ENCODE data around the gene HES5. TPM values are rescaled to one million over a fixed set of nuclear protein-coding genes. Genes with fewer than 3 reads are reported as not detected.

The HES5 gene
- polyA plus RNA-seq, 3 donors = not detected

GRCh38 chr1:2556678-2557481 is 26.8 kb upstream of the HES5 start:
- 5% methylated on average over 15 of the region's 24 CpGs for WGBS (ENCODE audit: insufficient coverage)
- H4K20me1 ChIP-seq (ENCODE audit: insufficient read depth, low read length) = peaks cover 43% of the 10 kb centered on the region
- peaks cover 9 to 16% (median 14%) of the 10 kb centered on the region in 3 donors for H3K27me3 Mint-ChIP-seq (ENCODE audit: low read depth in 3 of 3)
- no peak for DNase-seq
- H3K9me3 ChIP-seq (replicated peaks in 1 of 2; ENCODE audit: control insufficient read depth in 1 of 2, insufficient read depth in 1 of 2, low read length in 2 of 2) = no peaks in the 10 kb centered on the region
- H3K27me3 ChIP-seq (ENCODE audit: control insufficient read depth in 2 of 2, insufficient read depth in 2 of 2, low read length in 2 of 2) = no peaks in the 10 kb centered on the region
- H3K36me3 Mint-ChIP-seq = peaks cover 31 to 43% of the 10 kb centered on the region in 2 donors
- TF ChIP-seq CTCF (IDR thresholded peaks at IDR 0.05) = peak; percentile 3
- H3K27ac ChIP-seq (ENCODE audit: low read depth in 1 of 2, low read length in 2 of 2) = peak overlapping the region; percentile 96 to 97
- peaks cover 0 to 3% (median 0%) of the 10 kb centered on the region in 7 donors for H3K9me3 Mint-ChIP-seq
- peaks cover 42 to 44% of the 10 kb centered on the region in 2 donors for H3K36me3 ChIP-seq (replicated peaks in 1 of 2; ENCODE audit: control insufficient read depth in 1 of 2, insufficient read depth in 2 of 2, low read length in 2 of 2)
- intact Hi-C loops (cut with micrococcal nuclease) = no loop called here
- H3K4me3 ChIP-seq (replicated peaks in 1 of 3; ENCODE audit: low read depth in 2 of 3, low read length in 3 of 3) = peak overlapping the region; percentile 77 to 98 (median 82)
- H3K4me2 ChIP-seq (replicated peaks; ENCODE audit: extremely low read depth, low read length, poor library complexity, severe bottlenecking) = peak overlapping the region; percentile 97
- H3K4me1 Mint-ChIP-seq = peaks cover 26% of the 10 kb centered on the region
- peak overlapping the region; percentile 93 to 96 for H3K4me3 Mint-ChIP-seq
- H3K4me1 ChIP-seq (ENCODE audit: control insufficient read depth in 1 of 2, insufficient read depth in 2 of 2, low read length in 2 of 2) = peaks cover 35 to 39% of the 10 kb centered on the region in 2 donors
- H3K79me2 ChIP-seq (ENCODE audit: insufficient read depth, low read length) = peaks cover 27% of the 10 kb centered on the region
- peak overlapping the region; percentile 69 for H2AFZ ChIP-seq (ENCODE audit: insufficient read depth, low read depth, low read length, poor library complexity, severe bottlenecking)
- peak overlapping the region; percentile 97 to 100 (median 98) for H3K27ac Mint-ChIP-seq
- peak overlapping the region; percentile 93 for H3K9ac ChIP-seq (ENCODE audit: insufficient read depth, low read length, poor library complexity, severe bottlenecking)

DNA sequence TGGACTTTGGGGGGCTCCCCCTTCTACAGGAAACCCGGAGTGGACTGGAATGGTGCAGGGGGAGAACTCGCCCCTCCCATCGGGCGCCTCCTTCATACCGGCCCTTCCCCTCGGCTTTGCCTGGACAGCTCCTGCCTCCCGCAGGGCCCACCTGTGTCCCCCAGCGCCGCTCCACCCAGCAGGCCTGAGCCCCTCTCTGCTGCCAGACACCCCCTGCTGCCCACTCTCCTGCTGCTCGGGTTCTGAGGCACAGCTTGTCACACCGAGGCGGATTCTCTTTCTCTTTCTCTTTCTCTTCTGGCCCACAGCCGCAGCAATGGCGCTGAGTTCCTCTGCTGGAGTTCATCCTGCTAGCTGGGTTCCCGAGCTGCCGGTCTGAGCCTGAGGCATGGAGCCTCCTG is 26.2 kb upstream of the HES5 start, which contains the start of gene TNFRSF14:
TSS of gene TNFRSF14 (plus strand) at position 95 of the 401 bp plus-strand sequence. CDS start at position 389, 294 bp downstream.
- H3K9me3 Mint-ChIP-seq = peaks cover 0 to 3% (median 0%) of the 10 kb centered on the region in 7 donors
- intact Hi-C loops (cut with micrococcal nuclease) = no loop called here
- under 1% methylated on average over 15 of the region's 16 CpGs for WGBS (ENCODE audit: insufficient coverage)
- Histone ChIP-seq H3K27me3 (ENCODE audit: control insufficient read depth in 2 of 2, insufficient read depth in 2 of 2, low read length in 2 of 2) (no peaks in the 10 kb centered on the region), H3K27ac (ENCODE audit: low read depth in 1 of 2, low read length in 2 of 2) (peak within 1 kb of the TSS; percentile 96 to 97), H3K4me2 (replicated peaks; ENCODE audit: extremely low read depth, low read length, poor library complexity, severe bottlenecking) (peak within 1 kb of the TSS; percentile 97), H4K20me1 (ENCODE audit: insufficient read depth, low read length) (peaks cover 37% of the 10 kb centered on the region), H3K36me3 (replicated peaks in 1 of 2; ENCODE audit: control insufficient read depth in 1 of 2, insufficient read depth in 2 of 2, low read length in 2 of 2) (peaks cover 36 to 38% of the 10 kb centered on the region in 2 donors), H3K9ac (ENCODE audit: insufficient read depth, low read length, poor library complexity, severe bottlenecking) (peak within 1 kb of the TSS; percentile 93), H2AFZ (ENCODE audit: insufficient read depth, low read depth, low read length, poor library complexity, severe bottlenecking) (peak within 1 kb of the TSS; percentile 69), H3K79me2 (ENCODE audit: insufficient read depth, low read length) (peaks cover 27% of the 10 kb centered on the region), H3K4me1 (ENCODE audit: control insufficient read depth in 1 of 2, insufficient read depth in 2 of 2, low read length in 2 of 2) (peaks cover 35 to 39% of the 10 kb centered on the region in 2 donors), H3K4me3 (replicated peaks in 1 of 3; ENCODE audit: low read depth in 2 of 3, low read length in 3 of 3) (peak within 1 kb of the TSS; percentile 77 to 98 (median 82)), H3K9me3 (replicated peaks in 1 of 2; ENCODE audit: control insufficient read depth in 1 of 2, insufficient read depth in 1 of 2, low read length in 2 of 2) (no peaks in the 10 kb centered on the region)
- H3K4me3 Mint-ChIP-seq = peak within 1 kb of the TSS; percentile 93 to 96
- peaks cover 27 to 38% of the 10 kb centered on the region in 2 donors for H3K36me3 Mint-ChIP-seq
- H3K27ac Mint-ChIP-seq = peak within 1 kb of the TSS; percentile 97 to 100 (median 98)
- H3K27me3 Mint-ChIP-seq (ENCODE audit: low read depth in 3 of 3) = peaks cover 8 to 16% (median 14%) of the 10 kb centered on the region in 3 donors
- DNase-seq = peak; percentile 69 to 75 (median 75)
- TF ChIP-seq CTCF (IDR thresholded peaks at IDR 0.05) = no peak
- peaks cover 24% of the 10 kb centered on the region for H3K4me1 Mint-ChIP-seq
